GM18951 (cell line): ENCODE results near the gene CUX1.

Experiments used
- POLR2A ChIP-seq: IDR thresholded peaks from 4 replicates; pipeline ENCODE4 v1.6.1; 2011; ENCODE audit warnings: mild to moderate bottlenecking; ENCODE audit not compliant: insufficient read length, insufficient read depth; ENCODE audit errors: extremely low read depth
- in situ Hi-C: fragments of 300-500 bp; cut with MboI; formaldehyde crosslinking; loops from one replicate; pipeline ENCODE4 v1.12.0; 2022; ENCODE audit warnings: low sequenced_read_pairs, mixed read lengths, inconsistent platforms; ENCODE audit not compliant: unreplicated experiment

Gene CUX1

DNA sequence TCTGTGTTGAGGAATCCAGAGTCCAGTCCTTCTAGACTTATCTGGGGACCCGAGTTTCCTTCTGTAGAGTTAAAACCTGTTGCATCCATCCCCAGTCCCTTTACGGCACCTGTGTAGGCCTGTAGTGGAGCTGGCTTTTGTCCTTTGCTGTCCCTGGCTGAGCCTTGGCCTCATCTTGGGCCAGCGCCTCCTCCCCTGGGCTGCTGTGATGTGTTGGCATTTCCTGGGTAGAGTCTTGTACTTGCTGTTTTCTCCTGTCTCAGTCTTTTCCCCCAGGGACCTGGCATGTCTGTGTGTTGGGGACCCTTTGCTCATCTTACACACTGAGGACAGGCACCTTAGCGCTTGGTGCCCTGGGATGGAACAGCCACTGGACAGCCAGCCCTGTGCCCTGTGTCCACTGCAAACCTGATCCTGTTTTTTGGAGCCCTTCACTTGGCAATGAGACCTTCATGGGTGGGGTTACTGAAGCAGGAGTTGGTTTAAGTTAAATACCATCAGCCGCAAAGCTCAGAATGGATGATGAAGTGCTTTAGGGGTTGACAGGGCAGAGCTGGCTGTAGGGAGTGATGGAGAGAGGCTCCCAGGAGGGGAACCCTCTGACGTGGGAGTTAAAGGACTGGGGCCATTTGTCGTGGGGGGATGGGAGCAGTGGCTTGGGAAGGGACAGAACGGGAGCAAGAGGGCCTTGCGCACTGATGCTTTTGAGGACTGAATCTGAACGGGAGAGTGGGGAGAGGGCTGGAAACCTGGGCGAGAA, 50.9 kb downstream of the CUX1 start:
- in situ Hi-C loops: no loop called here

DNA sequence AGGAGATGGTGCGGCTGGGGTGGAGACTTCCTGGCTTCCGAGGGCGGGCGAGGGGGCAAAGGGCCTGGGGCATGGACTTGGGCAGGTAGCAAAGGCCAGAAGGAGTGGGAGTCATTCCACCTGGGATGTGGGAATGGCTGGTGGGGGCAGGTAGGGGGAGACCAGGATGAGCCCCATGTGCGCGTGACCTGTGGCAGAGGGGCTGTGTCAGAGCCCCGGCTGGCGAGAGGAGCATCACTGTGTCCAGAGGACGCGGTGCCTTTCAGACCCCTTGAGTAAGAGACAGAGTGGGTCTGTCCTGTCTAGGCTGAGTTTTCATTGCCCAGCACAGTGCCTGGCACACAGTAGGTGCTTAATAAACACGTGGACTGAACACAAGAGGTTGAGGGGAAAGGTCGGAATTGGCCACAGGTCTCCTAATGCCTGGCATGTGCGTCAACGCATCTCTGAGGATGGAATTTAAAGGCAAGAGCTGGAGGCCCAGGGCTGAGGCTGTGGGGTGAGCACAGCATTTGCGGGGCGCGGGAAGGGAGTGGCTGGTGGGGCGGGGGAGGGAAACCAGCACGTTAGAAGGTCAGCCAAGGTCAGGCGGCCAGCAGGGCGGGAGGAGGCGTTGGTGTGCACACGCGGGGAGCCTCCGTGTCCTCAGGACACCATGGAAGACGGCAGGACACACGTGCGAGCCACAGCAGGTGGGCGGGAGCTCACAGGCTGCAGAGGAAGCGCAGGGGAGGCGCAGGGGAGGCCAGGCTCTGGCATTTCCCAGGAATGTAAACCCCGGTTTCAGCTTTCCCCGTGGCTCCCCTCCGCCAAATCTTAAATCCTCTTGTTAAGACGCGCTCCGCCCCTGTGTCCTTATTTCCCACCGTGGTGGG, 51.8 kb downstream of the CUX1 start:
- no peak for TF ChIP-seq POLR2A
- in situ Hi-C loops: no loop called here

More for the DNA sequence above, 50.9 kb downstream of the CUX1 start:
- TF ChIP-seq POLR2A: no peak

DNA sequence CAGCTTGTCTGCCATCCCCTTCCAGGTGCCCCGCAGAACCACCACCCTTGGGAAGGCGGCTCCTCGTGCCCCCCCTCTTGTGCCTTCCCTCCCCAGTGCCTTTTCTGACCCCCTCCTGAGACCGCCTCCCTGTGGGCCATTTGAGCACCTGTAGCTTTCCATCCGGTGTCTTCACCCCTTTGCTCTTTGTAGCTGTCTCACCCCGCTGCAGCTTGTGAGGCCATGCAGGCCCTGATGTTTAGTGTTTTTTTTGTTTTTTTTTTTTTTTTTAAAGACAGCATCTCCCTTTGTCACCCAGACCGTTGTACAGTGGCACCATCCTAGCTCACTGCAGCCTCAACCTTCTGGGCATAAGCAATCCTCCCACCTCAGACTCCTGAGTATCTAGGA, 52.5 kb downstream of the CUX1 start:
- in situ Hi-C loops: no loop called here
- TF ChIP-seq POLR2A: no peak

DNA sequence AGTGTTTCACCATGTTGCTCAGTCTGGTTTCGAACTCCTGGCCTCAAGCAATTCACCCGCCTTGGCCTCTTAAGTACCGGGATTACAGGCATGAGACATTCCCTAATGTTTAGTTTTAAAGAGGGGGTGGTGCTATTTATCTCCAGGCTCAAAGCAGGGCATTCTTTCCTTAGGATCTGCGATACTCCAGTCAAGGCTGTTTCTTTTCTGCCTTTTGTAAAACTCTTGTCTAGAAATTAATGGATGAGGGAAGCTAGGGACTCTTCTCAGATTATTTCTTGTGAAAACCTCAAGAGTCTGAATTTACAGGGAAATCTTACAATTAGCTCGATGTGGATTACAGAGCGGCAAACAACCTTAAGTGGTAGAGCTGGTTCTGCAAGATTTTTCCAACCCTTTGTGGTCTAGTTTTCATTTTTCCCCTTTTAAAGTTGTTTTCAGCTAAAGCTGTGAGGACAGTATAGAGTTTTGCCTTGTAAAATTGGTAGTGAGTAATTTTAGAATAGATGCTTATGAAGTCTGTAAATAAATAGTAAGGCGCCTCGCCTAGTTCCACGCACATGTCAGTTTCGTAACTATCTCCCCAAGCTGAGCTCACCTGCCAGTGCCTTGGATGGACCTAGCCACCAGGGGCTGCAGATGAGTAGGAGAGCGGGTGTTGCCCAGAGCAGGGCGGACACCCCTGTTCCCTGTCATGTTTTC, 53.1 kb downstream of the CUX1 start:
- in situ Hi-C loops: no loop called here
- no peak for TF ChIP-seq POLR2A

DNA sequence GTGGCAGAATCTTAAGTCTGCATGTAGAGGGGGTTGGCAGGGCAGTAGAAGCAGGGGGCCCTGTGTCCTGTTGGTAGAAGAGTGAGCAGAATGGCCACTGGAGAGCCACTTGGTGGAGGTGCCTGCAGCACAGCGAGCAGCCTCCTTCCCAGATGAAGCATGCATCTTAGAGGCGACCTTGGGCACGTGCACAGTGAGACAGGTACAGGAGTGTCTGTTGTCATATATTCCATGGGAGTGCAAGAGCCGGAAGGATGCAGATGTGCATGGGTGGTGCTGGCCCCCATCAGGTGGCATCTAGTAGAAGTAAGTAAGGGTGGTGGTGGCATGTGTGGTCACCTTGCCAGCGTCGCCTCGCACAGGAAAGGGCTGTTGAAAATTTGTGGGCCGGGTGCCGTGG, 53.9 kb downstream of the CUX1 start:
- in situ Hi-C loops: no loop called here
- TF ChIP-seq POLR2A: no peak

DNA sequence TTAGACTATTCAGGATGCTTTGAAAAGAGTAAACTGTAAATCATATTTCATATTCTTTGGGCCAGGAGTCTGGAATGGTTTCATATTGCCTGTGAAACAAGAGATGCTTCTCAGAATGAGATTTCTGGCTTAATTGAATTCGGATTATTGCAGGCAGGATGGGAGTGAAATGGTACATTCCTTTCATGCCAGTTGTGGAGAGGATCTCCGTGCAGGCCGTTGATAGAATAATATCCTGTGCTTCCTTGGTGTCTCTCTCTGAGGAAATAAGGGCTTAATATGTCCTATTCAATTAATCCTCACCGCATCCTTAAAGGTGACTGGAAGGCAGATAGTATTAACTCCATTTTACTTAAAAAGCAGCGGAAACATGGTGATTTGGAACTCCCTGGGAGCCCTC, 56.6 kb downstream of the CUX1 start:
- TF ChIP-seq POLR2A: no peak
- in situ Hi-C loops: no loop called here

DNA sequence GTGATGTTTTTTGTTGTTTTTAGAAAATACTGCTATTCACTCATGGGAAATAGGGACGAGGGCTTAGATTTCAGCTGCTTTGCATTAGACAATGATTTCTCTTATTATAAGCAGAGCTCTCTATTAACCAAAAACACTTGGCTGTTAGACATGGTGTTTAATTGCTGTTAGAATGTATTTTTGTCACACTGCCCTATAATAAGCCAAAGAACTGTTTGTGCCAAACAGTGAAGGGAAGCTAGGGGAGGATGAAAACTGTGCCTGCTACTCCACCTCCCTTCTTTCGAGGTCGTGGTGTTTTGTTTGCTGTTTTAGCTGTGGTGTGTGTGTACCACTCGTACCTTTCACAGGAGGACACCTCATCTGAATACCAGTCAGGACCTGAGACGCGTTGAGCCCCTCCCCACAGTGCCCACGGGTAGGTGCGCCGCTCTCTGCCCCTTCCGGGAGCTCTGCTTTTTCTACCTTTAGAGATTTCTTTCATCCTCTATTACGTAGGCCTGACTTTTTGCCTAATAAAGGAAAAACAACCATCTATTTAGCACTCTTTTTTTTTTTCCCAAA, 57.9 kb downstream of the CUX1 start:
- no peak for TF ChIP-seq POLR2A
- in situ Hi-C loops: no loop called here

DNA sequence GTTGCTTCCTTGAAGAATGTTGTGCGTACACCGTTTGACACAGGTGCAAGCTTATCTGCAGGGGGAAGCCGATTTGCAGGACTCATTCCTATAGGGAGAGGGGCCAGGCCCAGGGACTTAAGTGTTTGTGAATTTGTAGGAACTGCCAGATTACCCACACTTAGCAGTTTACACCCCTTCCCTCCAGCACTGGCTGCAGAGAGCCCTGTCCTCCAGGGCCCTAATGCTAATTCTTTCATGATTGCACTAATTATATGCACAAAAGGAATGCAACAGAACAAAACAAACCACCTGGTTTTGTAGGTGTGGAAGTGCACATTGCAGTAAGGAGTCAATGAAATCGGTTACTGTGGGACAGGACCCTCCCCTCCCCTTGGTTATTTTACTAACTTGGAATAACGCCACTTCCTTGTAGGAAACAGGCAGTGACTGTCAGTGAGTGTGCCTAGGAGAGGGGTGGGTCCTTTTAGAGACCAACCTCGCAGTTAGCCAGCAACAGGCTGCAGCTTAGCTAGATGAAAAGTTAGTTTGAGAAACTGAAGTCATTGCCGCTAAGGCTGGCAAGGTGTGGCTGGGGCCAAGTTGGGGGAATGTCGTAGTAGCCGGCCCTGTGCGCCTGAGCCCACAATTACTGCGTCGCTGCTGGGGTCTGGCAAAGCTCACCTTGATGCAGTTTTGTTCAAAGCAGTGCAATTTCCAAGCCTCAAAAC, 60.6 kb downstream of the CUX1 start:
- in situ Hi-C loops: no loop called here
- TF ChIP-seq POLR2A: no peak

DNA sequence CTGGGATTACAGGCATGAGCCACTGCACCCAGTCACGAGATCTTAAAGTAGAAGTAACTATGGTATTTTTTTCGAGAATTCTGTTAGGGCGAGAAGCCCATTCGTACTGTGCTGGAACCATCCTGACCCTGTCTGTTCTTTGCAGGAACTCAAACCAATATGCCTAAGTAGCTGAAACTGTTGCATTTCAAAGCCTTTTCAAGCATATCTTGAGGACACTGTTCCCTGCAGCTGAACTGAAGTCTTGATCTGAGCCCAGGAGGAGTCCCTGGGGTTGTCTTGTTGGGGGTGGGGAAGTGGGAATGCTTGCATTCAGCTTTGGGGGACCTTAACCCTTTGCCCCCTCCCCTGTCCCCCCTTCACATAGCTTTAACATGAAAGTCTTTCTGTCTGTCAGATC, 61.5 kb downstream of the CUX1 start:
- in situ Hi-C loops: no loop called here
- no peak for TF ChIP-seq POLR2A

DNA sequence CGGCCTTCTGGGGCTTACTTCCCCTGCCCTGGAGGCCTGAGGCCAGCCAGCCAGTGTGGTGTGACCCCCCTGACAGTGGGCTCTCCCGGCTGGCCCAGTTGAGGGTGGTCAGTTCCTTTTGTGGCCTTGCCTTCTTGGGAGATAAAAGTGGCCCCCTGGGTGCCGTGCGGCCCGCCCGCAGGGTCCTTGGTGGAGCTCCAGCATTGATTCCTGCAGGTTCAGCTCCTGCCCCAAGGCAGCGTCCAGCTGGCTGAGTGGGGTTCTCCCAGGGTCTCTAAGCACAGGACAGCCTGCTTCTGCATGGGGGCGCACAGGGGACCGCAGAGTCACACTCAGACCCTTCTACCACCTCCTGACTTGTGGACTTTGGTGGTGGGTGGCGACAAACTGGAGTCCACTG, 62.1 kb downstream of the CUX1 start:
- no peak for TF ChIP-seq POLR2A
- in situ Hi-C loops: no loop called here

DNA sequence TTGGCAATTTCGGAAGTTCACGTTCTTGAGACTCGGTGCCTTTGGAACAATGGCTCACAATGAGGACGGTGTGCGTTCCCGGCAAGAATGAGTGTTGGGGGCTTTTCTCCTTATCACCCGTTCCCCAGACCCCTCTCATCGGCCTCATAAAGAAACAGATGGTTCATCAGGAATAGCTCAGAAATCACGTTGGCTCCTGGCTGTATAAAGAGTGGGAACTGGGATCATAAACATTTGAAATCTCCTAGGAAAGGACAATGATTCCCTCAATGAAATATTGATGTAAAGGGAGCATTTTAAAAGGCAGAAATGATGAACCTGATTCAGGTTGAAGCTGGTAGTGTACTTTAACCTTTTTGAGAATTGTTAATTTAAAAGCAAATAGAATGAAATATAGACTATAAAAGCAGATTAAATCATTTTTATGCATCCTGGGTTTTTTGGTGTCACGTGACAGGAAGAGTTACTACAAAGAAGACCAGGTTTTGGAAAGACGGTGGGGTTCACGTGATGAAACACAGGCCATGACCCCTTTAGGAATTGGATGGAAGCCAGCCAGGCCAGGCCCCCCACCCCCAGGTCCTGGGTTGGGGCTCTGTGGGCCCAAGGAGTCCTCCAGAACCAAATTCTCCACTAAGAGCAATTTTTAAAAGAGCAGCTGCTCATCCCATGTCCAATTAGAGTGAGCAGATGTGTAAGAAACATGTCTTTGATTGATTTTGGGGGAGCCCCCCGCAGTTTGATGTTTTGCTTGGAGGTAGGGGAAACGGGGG, 63.0 kb downstream of the CUX1 start:
- TF ChIP-seq POLR2A: no peak
- in situ Hi-C loops: no loop called here

DNA sequence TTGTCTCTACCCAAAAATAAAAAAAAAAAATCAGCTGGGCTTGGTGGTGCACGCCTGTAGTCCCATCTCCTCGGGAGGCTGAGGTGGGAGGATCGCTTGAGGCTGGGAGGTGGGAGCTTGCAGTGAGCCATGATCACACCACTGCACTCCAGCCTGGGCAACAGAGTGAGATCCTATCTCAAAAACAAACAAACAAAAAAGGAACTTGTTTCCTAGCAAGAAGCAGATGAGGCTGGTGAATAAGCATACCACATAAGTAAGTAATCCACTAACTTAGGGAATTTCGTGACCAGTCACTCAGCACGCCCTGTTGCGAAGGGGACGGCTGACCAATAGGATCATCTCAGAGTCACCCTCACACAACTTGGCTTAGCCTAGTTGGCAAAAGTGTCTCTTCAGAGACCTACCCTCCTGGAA, 64.6 kb downstream of the CUX1 start:
- TF ChIP-seq POLR2A: no peak
- in situ Hi-C loops: no loop called here
